ENCODE data around the gene CABLES1. TPM values are rescaled to one million over a fixed set of nuclear protein-coding genes. Genes with fewer than 3 reads are reported as not detected.
"Not testable (repeated sequence)": the region's sequence is repeated elsewhere in the genome, so short reads cannot be mapped to it uniquely, and the experiment has no call there.

Gene CABLES1
- total and polyA plus RNA-seq, 2 of the 4 experiments (the other 2 are of a cell fraction) = 4.7 to 5.7 TPM

DNA sequence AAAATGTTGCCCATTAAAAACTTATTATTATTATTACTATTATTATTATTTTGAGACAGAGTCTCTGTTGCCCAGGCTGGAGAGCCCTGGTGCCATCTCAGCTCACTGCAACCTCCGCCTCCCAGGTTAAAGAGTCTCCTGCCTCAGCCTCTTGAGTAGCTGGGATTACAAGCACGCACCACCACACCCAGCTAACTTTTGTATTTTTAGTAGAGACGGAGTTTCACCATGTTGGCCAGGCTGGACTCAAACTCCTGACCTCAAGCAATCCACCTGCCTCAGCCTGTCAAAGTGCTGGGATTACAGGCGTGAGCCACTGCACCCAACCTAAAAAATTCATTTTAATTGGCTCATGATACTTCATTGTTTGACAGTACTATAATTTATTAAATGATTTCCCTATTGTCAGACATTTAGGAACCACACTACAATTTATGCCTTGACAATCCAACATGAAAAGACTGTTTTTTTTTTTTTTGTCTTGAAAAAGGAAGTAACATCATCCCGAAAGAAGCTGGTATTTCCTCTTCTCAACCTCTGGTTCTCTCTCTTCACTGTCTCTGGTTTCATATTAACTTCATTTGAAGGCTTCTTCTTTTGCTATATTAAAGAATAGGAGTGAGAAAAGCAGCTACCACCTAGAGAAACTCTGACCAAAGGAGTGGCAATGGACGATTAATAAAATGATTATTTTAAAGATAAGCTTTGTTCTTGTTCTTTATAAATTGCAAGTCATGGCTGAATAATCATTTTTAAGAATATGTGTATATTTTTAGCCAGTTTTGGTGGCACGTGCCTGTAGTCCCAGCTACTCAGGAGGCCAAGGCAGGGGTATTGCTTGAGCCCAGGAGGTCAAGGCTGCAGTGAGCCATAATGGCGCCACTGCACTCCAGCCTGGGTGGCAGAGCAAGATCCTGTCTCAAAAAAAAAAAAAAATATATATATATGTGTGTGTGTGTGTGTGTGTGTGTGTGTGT, 44.0 kb upstream of the CABLES1 start:
- H3K23ac ChIP-seq (ENCODE audit: low read depth, low read length); H3K9me3 ChIP-seq (ENCODE audit: control insufficient read depth, insufficient read depth, low read length); dilution Hi-C loops (cut with HindIII; ENCODE audit: low sequenced_read_pairs, unreplicated experiment); in situ Hi-C loops (cut with MboI; ENCODE audit: low sequenced_read_pairs); ATAC-seq (ENCODE audit: low read depth); H3K4me1 ChIP-seq (ENCODE audit: control insufficient read depth, insufficient read depth, low read length); BruUV-seq (replicated peaks); H3K27me3 ChIP-seq (ENCODE audit: control insufficient read depth, insufficient read depth, low read length); H3K27ac ChIP-seq (ENCODE audit: insufficient read depth, low read length); H4K91ac ChIP-seq (ENCODE audit: insufficient read depth, low read depth, low read length); H3K56ac ChIP-seq (ENCODE audit: extremely low read depth, insufficient read depth, low read length); H4K20me1 ChIP-seq (ENCODE audit: insufficient read depth, low read length); H3K9me1 ChIP-seq (ENCODE audit: insufficient read depth, low read length); H2AK9ac ChIP-seq (replicated peaks; ENCODE audit: low read depth, low read length, poor library complexity); H2AFZ ChIP-seq (replicated peaks; ENCODE audit: low read length, poor library complexity); H3K9ac ChIP-seq (ENCODE audit: low read depth, low read length); intact Hi-C loops (cut with micrococcal nuclease); H3K79me1 ChIP-seq (ENCODE audit: low read depth in 1 of 2, low read length in 2 of 2); H2BK15ac ChIP-seq (ENCODE audit: low read depth, low read length); H3K4me3 ChIP-seq (ENCODE audit: insufficient read depth, low read depth, low read length); H3K36me3 ChIP-seq (ENCODE audit: control insufficient read depth, insufficient read depth, low read length); H4K5ac ChIP-seq (ENCODE audit: low read depth, low read length); H3K14ac ChIP-seq (replicated peaks; ENCODE audit: low read depth, low read length): not testable (repeated sequence)
- peak overlapping the region; percentile 64; the same call in 1 of the 2 replicates for H2BK120ac ChIP-seq (ENCODE audit: low read depth, low read length)
- peak overlapping the region; percentile 32 for H2BK5ac ChIP-seq (ENCODE audit: low read depth, low read length, poor library complexity, severe bottlenecking)
- peak overlapping the region; percentile 31; the same call in 1 of the 2 replicates for H3K4me2 ChIP-seq (ENCODE audit: low read depth, low read length)
- ChIA-PET CTCF (interaction anchor here (0.5 to 0.9 kb wide), 3 partner anchors 12 to 41 kb away, joined by 3 to 7 read pairs (median 4); no protein-coding TSS in a partner anchor), POLR2A (ENCODE audit: unreplicated experiment) (interaction anchor here (0.7 kb wide), 1 partner anchor 310 kb away, joined by 6 read pairs; no protein-coding TSS in a partner anchor)
- DNase-seq = peak; percentile 52
- peak overlapping the region in 1 of 2 experiments; percentile 34; a peak in 1 of 4 replicates for H4K8ac ChIP-seq (ENCODE audit: low read depth in 2 of 2, low read length in 2 of 2)
- peak overlapping the region; percentile 11; the same call in 1 of the 2 replicates for H3K4ac ChIP-seq (ENCODE audit: low read depth, low read length)
- H2AK5ac ChIP-seq (ENCODE audit: low read depth, low read length) = 0 out of 2 replicates have a peak overlapping the region, but pooled peaks have one; percentile 59
- peak; percentile 74 for TF ChIP-seq NFE2L2 (IDR thresholded peaks at IDR 0.05; ENCODE audit: low read depth, low read length)
- H2BK20ac ChIP-seq (ENCODE audit: low read depth, low read length) = peak overlapping the region; percentile 53; the same call in 1 of the 2 replicates
- 85% methylated on average over 2 of the region's 8 CpGs; no CpG with 5 or more reads in 1 of the 2 experiments for WGBS, 2 experiments (ENCODE audit: extremely low coverage in 2 of 2, insufficient read length in 1 of 2)
- peak overlapping the region; percentile 28; the same call in 1 of the 2 replicates for H3K18ac ChIP-seq (ENCODE audit: low read depth, low read length)
